ENCODE results near the gene CYB5R2. TPM values are rescaled to one million over a fixed set of nuclear protein-coding genes. Genes with fewer than 3 reads are reported as not detected.

Gene CYB5R2
- total RNA-seq, 1 donor from 2014 or later: 4.9 TPM

DNA sequence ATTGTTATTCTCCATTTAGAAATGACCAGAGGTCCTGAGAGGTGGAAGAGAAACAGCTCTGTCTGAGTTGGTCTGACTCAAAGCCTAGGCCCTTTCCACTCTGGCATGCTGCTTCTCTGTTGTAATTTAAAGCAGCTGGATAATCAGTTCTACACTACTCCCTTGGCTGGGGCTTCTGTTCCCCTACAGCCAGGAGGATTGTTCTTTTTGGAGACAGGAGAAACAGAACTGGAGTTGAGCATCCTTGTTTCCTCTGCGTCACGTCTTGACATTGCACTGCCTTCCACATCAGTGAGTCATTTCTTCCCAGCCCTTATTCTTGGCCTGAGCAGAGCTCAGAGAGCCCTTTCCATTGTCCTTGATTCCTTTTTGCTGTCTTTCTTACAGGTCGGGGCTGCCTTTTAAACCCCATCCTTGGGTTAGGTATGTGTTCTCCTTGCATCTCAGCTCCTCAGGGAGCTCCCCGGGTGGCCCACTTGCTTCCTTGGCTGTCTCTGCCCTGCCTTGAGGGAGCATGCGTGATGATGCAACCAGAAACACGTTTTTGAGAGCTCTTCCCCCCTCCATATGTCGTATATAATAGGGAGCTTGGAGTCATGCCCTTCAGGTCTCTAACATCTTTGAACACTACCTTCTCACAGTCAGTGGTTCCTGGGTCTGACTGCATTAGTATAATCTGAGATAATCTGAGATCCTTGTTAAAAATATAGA lies 35.7 kb downstream of the CYB5R2 start:
- peak; percentile 81 for DNase-seq

DNA sequence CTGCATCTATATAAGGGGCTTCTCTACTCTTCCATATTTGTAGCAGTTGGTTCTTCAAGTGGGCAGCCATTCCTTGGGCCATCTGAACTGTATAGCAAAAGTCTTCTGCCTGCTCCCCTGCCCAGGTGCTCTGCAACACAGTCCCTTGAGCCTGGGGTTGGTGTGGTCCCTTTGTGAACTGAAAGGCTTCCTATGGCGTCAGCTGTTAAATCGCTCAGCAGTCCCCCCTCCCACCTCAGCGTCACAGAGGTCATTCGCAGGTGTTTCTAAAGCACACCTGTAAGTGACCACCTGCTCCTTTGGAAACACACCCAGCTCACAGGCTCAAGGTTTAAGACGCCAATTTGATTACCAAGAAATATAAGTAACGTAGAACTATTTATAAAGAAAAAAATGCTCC lies 37.0 kb downstream of the CYB5R2 start:
- no peak for DNase-seq

DNA sequence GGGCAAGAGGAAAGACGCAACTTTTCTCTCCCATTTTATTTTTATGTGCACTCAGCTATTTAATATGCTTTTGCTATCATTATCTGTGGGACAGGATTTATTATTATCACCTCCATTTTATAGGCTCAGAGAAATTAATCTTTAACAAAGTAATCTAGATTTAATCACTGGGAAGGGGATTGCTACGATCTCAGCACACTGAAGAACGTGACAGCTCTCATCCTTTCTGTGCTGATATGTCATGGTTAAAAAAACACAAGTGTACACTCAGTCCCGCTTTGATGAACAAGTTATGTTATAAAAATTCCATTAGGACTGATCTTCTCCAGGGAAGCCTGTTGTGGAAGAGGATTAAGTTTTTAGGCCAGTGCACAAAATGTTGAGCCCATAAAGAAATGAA lies 37.6 kb downstream of the CYB5R2 start:
- DNase-seq: no peak

DNA sequence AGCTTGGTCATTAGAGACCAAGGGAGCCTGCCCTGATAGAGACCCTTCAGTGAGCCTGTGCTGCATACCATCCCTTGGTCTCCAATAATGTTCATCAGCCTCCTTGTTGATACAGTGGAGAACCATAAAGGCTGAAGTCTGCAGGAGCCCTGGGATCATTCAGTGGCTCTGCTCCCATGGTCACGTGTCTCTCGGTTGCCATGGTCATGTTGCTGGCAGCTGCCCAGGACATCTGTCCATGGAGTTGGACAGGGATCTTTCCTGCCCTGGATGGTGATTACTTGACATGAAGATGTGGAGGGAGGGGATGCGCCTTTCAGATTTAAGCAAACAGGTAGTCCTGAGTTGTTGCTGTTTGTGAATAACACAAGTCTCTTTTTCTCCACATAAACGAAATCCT lies 38.2 kb downstream of the CYB5R2 start:
- peak; percentile 48 for DNase-seq

DNA sequence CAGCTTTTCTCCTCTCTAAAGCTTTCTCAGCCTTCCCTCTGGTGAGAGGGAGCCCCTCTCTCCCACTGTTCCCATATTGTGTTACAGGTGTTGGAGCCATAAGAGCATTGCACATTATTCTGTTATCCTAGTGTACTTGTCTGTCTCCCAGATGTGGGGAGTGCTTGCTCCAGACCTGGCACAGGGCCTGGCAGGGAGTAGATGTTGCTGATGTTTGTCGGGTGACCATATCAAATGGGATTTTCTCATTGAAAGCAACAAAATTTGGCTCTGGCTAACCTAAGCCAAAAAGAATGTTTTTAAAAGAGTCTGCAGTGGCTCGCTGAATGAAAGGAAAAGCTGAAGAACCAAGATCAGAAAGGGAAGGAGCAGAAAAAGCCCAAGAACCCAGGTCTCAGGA lies 41.1 kb downstream of the CYB5R2 start:
- peak; percentile 47 for DNase-seq

DNA sequence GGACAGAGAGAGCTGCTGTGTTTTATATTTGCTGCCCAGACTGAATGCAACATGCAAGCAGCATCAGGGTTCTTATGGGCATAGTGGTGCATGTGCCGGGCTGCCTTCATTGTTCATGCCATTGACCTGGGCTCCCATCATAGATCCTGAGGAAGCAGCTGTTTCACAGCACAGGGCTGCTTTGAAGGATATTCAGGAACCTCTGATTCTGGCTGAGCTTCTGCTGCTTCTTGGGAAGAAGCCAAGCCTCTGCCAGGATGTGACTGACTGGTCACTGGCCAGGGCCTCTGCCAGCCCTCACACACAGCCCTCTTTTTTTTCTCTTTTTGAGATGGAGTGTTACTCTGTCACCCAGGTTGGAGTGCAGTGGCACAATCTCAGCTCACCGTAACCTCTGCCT lies 43.3 kb downstream of the CYB5R2 start:
- DNase-seq: no peak

DNA sequence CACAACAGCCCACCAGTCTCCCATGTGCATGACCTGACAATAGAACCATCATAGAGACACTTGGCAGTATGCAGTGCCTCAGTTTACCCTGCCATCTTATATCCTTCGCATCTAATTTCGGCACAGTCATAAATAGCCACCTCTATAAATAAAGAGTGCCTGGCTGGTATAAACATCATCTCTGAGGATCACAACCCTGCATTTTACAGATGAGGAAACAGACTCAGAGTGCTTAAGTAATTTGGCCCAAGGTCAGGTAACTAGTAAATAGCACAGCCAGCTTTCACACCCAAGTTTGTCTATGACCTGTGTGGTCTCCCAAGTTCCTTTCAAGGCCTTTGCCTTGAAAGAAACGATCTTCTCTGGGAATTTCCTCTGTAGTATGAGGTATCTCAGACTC lies 44.6 kb downstream of the CYB5R2 start:
- no peak for DNase-seq

DNA sequence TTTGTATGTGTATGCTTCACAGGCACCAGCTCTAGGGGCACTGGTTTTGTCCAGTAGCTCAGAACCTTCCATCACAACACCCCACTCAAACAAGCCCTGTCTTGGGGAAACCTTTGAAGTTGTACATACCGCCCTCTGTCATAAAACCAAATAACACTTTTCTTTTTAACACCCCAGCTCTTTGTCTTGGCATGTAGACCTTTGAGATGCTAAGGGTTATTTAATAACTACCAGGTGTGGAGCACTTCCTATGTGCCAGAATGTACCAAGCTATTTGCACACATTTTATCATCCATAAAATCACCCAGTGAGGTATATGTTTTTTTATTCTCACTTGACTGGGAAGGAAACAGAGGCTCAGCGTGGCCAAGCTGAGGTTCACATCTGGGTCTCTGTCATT lies 50.6 kb downstream of the CYB5R2 start:
- DNase-seq: no peak

DNA sequence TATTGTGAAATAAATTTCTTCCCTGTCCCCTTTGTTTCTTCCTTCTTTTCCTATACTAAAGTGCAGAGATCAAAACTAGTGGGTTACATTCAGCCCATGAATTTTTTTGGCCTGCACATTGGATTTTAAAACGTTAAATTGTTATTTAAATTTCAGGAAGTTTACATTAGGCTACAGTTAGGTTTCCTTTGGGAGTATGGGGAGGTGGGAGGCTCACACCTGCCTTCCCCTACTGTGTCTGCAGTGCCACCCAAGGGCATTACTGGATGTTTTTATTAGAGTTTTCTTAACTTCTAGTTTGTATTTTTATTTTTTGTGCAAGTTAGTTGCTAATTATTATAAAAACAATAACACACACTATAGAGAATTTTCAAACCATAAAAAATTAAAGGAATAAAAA lies 51.7 kb downstream of the CYB5R2 start:
- DNase-seq: no peak

DNA sequence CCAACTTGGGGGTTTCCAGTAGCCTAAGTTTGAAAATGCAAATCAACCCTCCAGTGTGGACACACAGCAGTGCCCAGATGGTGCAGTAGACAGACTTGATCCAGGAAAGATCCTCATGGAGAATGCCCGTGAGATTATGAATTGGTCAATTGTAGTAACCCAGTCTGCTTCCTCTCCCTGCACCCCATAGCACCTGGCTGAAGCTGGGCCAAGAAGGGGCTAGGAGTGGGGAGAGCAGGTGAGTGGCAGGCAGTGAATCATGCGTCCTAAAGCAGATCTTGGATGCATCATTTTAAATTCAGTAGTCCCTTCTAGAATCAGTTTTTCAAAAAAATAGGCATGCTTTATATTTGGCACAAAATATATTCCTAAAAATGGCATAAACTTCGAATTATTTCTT lies 52.2 kb downstream of the CYB5R2 start:
- DNase-seq: no peak

DNA sequence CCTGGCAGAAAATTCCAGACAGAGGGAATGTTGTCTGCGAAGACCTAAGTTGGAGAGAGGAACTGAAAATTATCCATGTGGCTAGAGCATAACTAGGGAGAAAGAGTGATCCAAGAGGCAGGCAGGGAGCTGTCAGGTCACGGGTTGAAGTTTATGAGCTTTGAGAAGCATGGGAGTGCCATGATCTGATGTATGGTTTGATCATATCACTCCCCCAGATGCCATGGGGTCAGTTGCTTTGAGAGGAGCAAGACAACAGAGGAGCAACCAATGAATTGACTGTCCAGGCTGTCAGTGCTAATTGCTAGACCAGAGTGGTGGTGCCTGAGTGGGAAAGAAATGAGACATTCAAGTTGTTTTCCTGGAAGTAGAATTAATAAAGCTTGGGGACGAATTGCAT lies 54.0 kb downstream of the CYB5R2 start:
- DNase-seq: no peak

DNA sequence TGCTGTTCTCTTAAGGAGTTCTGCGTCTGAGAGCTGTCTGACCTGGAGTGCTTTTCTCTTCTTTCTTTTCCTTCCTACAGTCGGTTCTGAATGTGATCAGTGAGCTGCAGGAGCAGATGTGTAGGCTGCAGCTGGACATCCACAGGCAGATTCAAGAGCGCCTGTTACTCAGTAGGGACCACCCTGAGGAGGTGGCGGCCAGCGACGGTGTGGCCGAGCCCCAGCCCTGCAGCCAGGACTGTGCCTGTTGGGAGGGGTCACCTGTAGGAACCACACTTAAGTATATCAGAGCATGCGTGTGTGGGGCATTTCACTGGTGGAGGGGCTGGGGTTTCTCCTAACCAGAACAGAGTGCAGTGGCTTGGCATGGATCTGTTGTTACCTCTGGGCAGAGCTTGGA lies 56.3 kb downstream of the CYB5R2 start:
- DNase-seq: no peak

Other genes starting within 250 kb of the CYB5R2 start
- gene OLFML1, start 188.0 kb downstream of the CYB5R2 start, total RNA-seq: 33.7 TPM
- gene PPFIBP2, start 159.5 kb downstream of the CYB5R2 start, total RNA-seq: 70.7 TPM
- gene OVCH2, start 33.0 kb upstream of the CYB5R2 start, total RNA-seq: 1.4 TPM
- gene OR5P2, start 123.4 kb upstream of the CYB5R2 start, total RNA-seq: not detected
- gene OR5P3, start 157.3 kb upstream of the CYB5R2 start, total RNA-seq: not detected

All from tongue (tissue), 2 donors.